ENCODE results near the gene HILPDA.

- TF ChIP-seq CTCF (IDR thresholded peaks at IDR 0.05) (no peak), POLR2A (IDR thresholded peaks at IDR 0.05) (no peak)
Observed at GRCh38 chr7:128422037-128422436, 33.6 kb upstream of the HILPDA start.

All from prostate gland (tissue), 2 donors.